Panc1 (cell line): ENCODE results near the gene MDH1. TPM values are rescaled to one million over a fixed set of nuclear protein-coding genes. Genes with fewer than 3 reads are reported as not detected.
A peak's percentile ranks its signal among the peaks of the same experiment; 100 is the strongest.

ENCODE experiments used
- ATAC-seq: fragments of 200-7000 bp; cut with Tn5 transposase; 2 replicates; pipeline ENCODE4 v1.9.1; 2020; ENCODE audit warnings: mild to moderate bottlenecking, moderate library complexity
- BruUV-seq: library from RNA; stranded (reverse); fragments of 400-500 nt; replicated peaks from 2 replicates; lab custom pipeline; 2021; lab: Mats Ljungman, UMichigan
- CTCF ChIA-PET: fragments of 300-600 bp; sonication (Branson Sonifier 250); formaldehyde crosslinking; loops from one replicate; lab custom pipeline; 2022; ENCODE audit warnings: antibody characterized with exemption; lab: Charles Lee
- POLR2A ChIA-PET: fragments of 300-600 bp; sonication (Branson Sonifier 250); formaldehyde crosslinking; loops from one replicate; lab custom pipeline; 2022; ENCODE audit warnings: antibody characterized with exemption; lab: Charles Lee
- DNase-seq: peaks from one replicate; pipeline ENCODE4 v3.0.0-alpha.2; 2010; ENCODE audit warnings: low read depth, low spot score
- H3K27ac ChIP-seq: 2 replicates; pipeline ENCODE4 v1.5.1; 2011; ENCODE audit warnings: mild to moderate bottlenecking, low read length, inconsistent platforms
- H3K27me3 ChIP-seq: fragments of 200-500 bp; sonication (Bioruptor generic); 2 replicates; pipeline ENCODE4 v1.6.0; 2014; ENCODE audit warnings: low read length, inconsistent platforms; ENCODE audit not compliant: control insufficient read depth, insufficient read depth
- H3K36me3 ChIP-seq: fragments of 200-500 bp; sonication (Bioruptor generic); 2 replicates; pipeline ENCODE4 v1.5.1; 2014; ENCODE audit warnings: inconsistent platforms, mild to moderate bottlenecking, low read length, moderate library complexity; ENCODE audit not compliant: control insufficient read depth, insufficient read depth
- H3K4me1 ChIP-seq: 2 replicates; pipeline ENCODE4 v1.5.1; 2011; ENCODE audit warnings: inconsistent platforms, mild to moderate bottlenecking, low read length, moderate library complexity; ENCODE audit not compliant: control insufficient read depth, insufficient read depth
- H3K4me3 ChIP-seq, 2 experiments: 2 replicates each; pipeline ENCODE4 v1.5.1; 2011 to 2012; ENCODE audit warnings: low read depth in 2 of 2, low read length in 2 of 2, mild to moderate bottlenecking in 2 of 2, inconsistent platforms in 1 of 2, moderate library complexity in 1 of 2
- H3K9me3 ChIP-seq: fragments of 200-500 bp; sonication (Bioruptor generic); 2 replicates; pipeline ENCODE4 v1.5.1; 2014; ENCODE audit warnings: low read depth, mild to moderate bottlenecking, inconsistent platforms, low read length, moderate library complexity; ENCODE audit not compliant: control insufficient read depth, insufficient read depth
- CTCF ChIP-seq: fragments of 450-650 bp; IDR thresholded peaks from 2 replicates; pipeline ENCODE4 v1.5.1; 2017; ENCODE audit warnings: mild to moderate bottlenecking
- POLR2AphosphoS5 ChIP-seq: IDR thresholded peaks from 2 replicates; pipeline ENCODE4 v1.6.1; 2012; ENCODE audit warnings: mild to moderate bottlenecking, low read depth, low read length, moderate library complexity
- REST ChIP-seq, 2 experiments: IDR thresholded peaks; 2 replicates each; pipeline ENCODE4 v1.6.1; 2011 to 2012; ENCODE audit warnings: low read depth in 2 of 2, control low read depth in 1 of 2, low read length in 1 of 2, mild to moderate bottlenecking in 1 of 2, moderate library complexity in 1 of 2; ENCODE audit not compliant: insufficient read depth in 1 of 2
- SIN3A ChIP-seq: IDR thresholded peaks from 2 replicates; pipeline ENCODE4 v1.6.1; 2012; ENCODE audit warnings: low read depth, mild to moderate bottlenecking, low read length, moderate library complexity, borderline replicate concordance; ENCODE audit not compliant: insufficient read depth
- TCF7L2 ChIP-seq: IDR thresholded peaks from 2 replicates; pipeline ENCODE4 v1.6.1; 2011; ENCODE audit warnings: mild to moderate bottlenecking, low read depth, low read length, inconsistent platforms
- in situ Hi-C: cut with HindIII; loops from 2 replicates; pipeline ENCODE4 v1.10.0; 2016; ENCODE audit warnings: low sequenced_read_pairs, low pct_unique_long_range_greater_than_20kb
- intact Hi-C: fragments of 100-400 bp; cut with micrococcal nuclease; formaldehyde crosslinking; loops from one replicate; pipeline ENCODE4 v1.10.0; 2022; ENCODE audit not compliant: unreplicated experiment
- total RNA-seq: library from RNA; stranded (reverse); gene quantifications from one replicate; pipeline ENCODE4 v1.2.1, GENCODE V29; 2021; ENCODE audit not compliant: unreplicated experiment

The MDH1 gene
- total RNA-seq, 1 experiment from 2014 or later, result 200 TPM

- H3K9me3 ChIP-seq, result no peaks in the 10 kb centered on the region
- no TSS peak for BruUV-seq
- POLR2A ChIA-PET, result interaction anchor here (0.6 kb wide), 1 partner anchor 1344 kb away, joined by 4 read pairs; no protein-coding TSS in a partner anchor
- H3K27me3 ChIP-seq, result no peaks in the 10 kb centered on the region
- DNase-seq (no peak), ATAC-seq (0 out of 2 replicates have a peak, but pooled peaks have one; percentile 30)
- in situ Hi-C loops, result no loop called here
- no peaks in the 10 kb centered on the region; the same call in 1 of the 2 replicates for H3K4me1 ChIP-seq
- H3K36me3 ChIP-seq, result no peaks in the 10 kb centered on the region
- CTCF ChIA-PET, result interaction anchor here (0.6 kb wide), 1 partner anchor 572 kb away, joined by 7 read pairs; no protein-coding TSS in a partner anchor
- intact Hi-C loops, result no loop called here
- no peak overlapping the region for H3K4me3 ChIP-seq
- no peak for TF ChIP-seq CTCF
- TF ChIP-seq REST (IDR thresholded peaks at IDR 0.05; ENCODE audit: insufficient read depth in 1 of 2, low read depth in 2 of 2, low read length in 1 of 2), result no peak
- no peak for TF ChIP-seq TCF7L2
- TF ChIP-seq SIN3A, result no peak
- no peak for TF ChIP-seq POLR2AphosphoS5
- peak overlapping the region; percentile 11; the same call in 1 of the 2 replicates for H3K27ac ChIP-seq
These were observed 8.0 kb upstream of the MDH1 start for GRCh38 chr2:63580651-63581297.

- H3K4me3 ChIP-seq, result no peak overlapping the region
- no TSS peak for BruUV-seq
- peaks cover 4% of the 10 kb centered on the region; the same call in 1 of the 2 replicates for H3K4me1 ChIP-seq
- ATAC-seq (0 out of 2 replicates have a peak, but pooled peaks have one; percentile 51), DNase-seq (no peak)
- H3K27me3 ChIP-seq, result no peaks in the 10 kb centered on the region
- no peaks in the 10 kb centered on the region for H3K36me3 ChIP-seq
- ChIA-PET CTCF (interaction anchor here (0.6 kb wide), 1 partner anchor 572 kb away, joined by 7 read pairs; no protein-coding TSS in a partner anchor), POLR2A (interaction anchor here (0.6 kb wide), 1 partner anchor 1345 kb away, joined by 4 read pairs; no protein-coding TSS in a partner anchor)
- TF ChIP-seq SIN3A (no peak), CTCF (no peak), POLR2AphosphoS5 (no peak), TCF7L2 (no peak), REST (IDR thresholded peaks at IDR 0.05; ENCODE audit: insufficient read depth in 1 of 2, low read depth in 2 of 2, low read length in 1 of 2) (no peak)
- H3K9me3 ChIP-seq, result no peaks in the 10 kb centered on the region
- in situ Hi-C loops (no loop called here), intact Hi-C loops (no loop called here)
- H3K27ac ChIP-seq, result peak overlapping the region; percentile 11; the same call in 1 of the 2 replicates
These were observed 7.3 kb upstream of the MDH1 start for GRCh38 chr2:63581298-63581961.
